ENCODE data around the gene SLCO2B1.

DNA sequence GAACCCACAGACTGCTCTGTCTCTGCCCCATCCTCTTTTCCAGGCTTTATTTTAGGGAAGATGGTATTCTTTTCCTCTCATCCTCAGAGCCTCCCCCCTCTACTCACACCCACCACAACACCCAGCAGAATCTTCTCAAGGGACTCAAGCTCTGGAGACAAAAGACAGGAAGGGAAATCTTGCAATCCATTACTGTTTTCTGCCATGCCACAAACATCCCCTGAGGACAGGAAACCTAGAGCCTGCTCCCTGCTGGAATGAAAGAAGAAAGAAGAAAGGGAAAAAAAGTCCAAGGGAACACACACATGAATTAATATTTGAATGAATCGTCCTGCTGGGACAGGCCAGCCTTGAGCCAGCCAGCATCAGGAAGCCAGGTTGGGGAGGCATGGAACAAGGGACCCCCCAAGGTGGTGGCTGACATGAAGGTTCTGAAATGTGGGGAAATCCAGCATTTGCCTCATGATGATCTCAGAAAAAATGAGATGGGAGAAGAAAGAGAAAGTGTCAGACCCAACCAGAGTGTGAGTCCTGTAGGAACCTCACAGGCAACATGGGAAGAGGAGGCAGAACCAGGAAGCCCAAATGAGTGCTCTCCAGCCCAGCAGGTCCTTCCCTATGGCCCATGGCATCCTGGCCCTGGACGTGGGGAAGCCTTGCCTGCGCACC is 34.0 kb downstream of the SLCO2B1 start:
- TF ChIP-seq, protein P1, sequence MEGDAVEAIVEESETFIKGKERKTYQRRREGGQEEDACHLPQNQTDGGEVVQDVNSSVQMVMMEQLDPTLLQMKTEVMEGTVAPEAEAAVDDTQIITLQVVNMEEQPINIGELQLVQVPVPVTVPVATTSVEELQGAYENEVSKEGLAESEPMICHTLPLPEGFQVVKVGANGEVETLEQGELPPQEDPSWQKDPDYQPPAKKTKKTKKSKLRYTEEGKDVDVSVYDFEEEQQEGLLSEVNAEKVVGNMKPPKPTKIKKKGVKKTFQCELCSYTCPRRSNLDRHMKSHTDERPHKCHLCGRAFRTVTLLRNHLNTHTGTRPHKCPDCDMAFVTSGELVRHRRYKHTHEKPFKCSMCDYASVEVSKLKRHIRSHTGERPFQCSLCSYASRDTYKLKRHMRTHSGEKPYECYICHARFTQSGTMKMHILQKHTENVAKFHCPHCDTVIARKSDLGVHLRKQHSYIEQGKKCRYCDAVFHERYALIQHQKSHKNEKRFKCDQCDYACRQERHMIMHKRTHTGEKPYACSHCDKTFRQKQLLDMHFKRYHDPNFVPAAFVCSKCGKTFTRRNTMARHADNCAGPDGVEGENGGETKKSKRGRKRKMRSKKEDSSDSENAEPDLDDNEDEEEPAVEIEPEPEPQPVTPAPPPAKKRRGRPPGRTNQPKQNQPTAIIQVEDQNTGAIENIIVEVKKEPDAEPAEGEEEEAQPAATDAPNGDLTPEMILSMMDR (IDR thresholded peaks at IDR 0.05) = no peak
- TF ChIP-seq POLR2A (IDR thresholded peaks at IDR 0.05) (no peak), EP300 (IDR thresholded peaks at IDR 0.05) (no peak)

Measured in gastroesophageal sphincter (tissue), 3 donors.